ENCODE measurements around the gene LRCH4. TPM values are rescaled to one million over a fixed set of nuclear protein-coding genes. Genes with fewer than 3 reads are reported as not detected.

The LRCH4 gene
- total and polyA plus RNA-seq, 2 donors (not counting 3 experiments of a cell fraction or from before 2014, with no cell fraction given), result 32.1 to 56.1 TPM

DNA sequence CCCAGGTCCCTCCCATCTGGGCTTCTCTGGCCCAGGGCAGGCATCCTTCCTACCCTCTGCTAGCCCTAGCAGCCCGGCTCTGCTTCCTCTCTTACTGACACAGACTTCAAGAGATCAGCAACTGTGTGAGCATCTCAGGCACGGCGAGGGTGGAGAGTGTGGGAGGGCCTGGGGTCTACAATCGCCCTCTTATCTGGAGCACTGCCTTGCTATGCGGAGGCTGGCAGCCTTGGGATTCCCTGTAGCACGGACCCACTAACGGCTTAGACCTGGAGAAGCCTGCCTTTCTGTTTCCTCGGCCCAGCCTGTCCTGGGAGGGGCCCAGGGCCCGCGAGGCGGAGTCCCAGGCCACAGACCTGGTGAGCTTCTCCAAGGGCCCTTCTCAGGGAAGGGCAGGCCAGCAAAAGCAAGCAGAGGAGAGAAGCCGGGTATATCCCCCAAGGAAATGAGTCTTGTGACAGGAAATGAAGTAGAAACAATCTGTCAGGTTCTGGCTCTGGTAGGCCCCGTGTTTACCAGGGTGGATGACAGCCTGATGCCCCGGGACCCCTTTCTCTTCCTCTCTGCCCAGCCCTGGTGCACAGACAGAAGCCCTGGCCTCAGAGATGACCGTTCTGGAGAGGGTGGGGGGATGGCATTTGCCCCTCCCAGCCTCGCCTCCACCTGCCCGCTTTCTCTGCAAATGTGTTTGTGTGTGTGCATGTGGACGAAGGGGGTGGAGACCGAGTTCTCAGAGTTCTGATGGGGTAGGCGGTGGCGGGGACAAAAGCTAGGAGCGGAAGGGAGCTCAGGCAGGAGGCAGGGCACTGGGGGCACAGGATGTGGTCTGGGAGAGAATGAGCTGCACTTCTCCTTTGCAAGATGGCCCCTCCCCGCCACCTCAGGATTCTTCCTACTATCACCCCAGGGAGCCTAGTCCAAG lies 2.5 kb downstream of the LRCH4 start:
- dilution Hi-C loops (cut with MboI; ENCODE audit: extremely low pct_ligation_motif_present, low sequenced_read_pairs) (no loop called here), intact Hi-C loops (cut with micrococcal nuclease) (loop anchor here (2.0 to 10.0 kb wide), 2 partner anchors 45 to 281 kb away; partner anchors contain the start of genes AGFG2 and TRIP6)
- TSS peak; percentile 1 for BruUV-seq (replicated peaks)
- POLR2A ChIA-PET, result interaction anchor here (1.2 to 3.6 kb wide), 3 partner anchors 12 to 155 kb away, joined by 4 to 14 read pairs (median 12); partner anchors contain the start of genes GNB2 and ZCWPW1
- Histone ChIP-seq H3K9me3 (replicated peaks; ENCODE audit: control insufficient read depth, insufficient read depth, low read length) (no peaks in the 10 kb centered on the region), H3K9ac (replicated peaks; ENCODE audit: extremely low read depth, insufficient read depth, low read length) (peak overlapping the region; percentile 25), H3K36me3 (ENCODE audit: control insufficient read depth in 2 of 2, extremely low read depth in 1 of 2, insufficient read depth in 2 of 2, low read length in 2 of 2) (peaks cover 13 to 30% of the 10 kb centered on the region in 2 experiments), H3K4me2 (ENCODE audit: insufficient read depth, low read length) (peak overlapping the region; percentile 63), H4K20me1 (replicated peaks; ENCODE audit: control insufficient read depth, extremely low read depth, insufficient read depth, low read length) (no peaks in the 10 kb centered on the region), H3K27ac (ENCODE audit: insufficient read depth, low read depth, low read length) (peak overlapping the region; percentile 61), H3K4me3 (replicated peaks in 1 of 3; ENCODE audit: insufficient read depth in 1 of 3, low read depth in 1 of 3, low read length in 3 of 3) (peak overlapping the region in 2 of 3 experiments; percentile 16 to 86), H3K4me1 (ENCODE audit: control insufficient read depth, extremely low read depth, insufficient read depth, low read length) (peaks cover 32% of the 10 kb centered on the region), H2AFZ (ENCODE audit: low read depth, low read length) (no peak overlapping the region), H3K9me1 (replicated peaks; ENCODE audit: control insufficient read depth, extremely low read depth, insufficient read depth, low read length) (no peaks in the 10 kb centered on the region), H3K27me3 (ENCODE audit: control insufficient read depth in 2 of 2, insufficient read depth in 2 of 2, low read length in 2 of 2) (no peaks in the 10 kb centered on the region), H3K79me2 (ENCODE audit: control insufficient read depth, insufficient read depth, low read length) (peaks cover 29% of the 10 kb centered on the region)
- CTCF ChIA-PET, result interaction anchor here (0.7 to 3.3 kb wide), 8 partner anchors 19 to 269 kb away, joined by 3 to 19 read pairs (median 5); partner anchors contain the start of genes GNB2, MOSPD3 and SLC12A9
- FAIRE-seq, result peak; percentile 94
- peak; percentile 50 for DNase-seq (ENCODE audit: low read depth, low spot score)
- TF ChIP-seq MYC (IDR thresholded peaks at IDR 0.05; ENCODE audit: low read depth, low read length), result no peak
- TF ChIP-seq POLR2AphosphoS5 (IDR thresholded peaks at IDR 0.05; ENCODE audit: insufficient read depth, low read depth, low read length), result peak; percentile 13

DNA sequence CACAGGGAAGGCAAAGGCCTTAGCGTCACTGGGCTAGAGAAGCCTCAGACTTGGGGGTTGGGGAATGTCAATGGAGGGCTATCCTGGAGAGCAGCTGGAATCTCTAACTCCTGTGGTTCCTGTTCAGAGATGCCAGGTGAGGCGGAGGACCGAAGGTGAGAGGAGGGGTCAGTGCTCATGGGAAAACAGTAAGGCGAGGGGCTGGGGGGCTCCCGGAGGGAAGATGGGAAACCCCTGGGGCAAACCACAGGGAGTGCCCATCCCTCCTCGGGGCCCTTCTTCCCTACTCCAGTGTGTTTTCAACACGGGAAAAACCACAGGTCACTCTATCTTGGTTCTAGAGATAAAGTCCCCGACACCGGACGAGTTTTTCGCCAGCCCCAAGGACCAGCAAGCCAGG lies 3.3 kb downstream of the LRCH4 start:
- peaks cover 18 to 34% of the 10 kb centered on the region in 2 experiments for H3K36me3 ChIP-seq (ENCODE audit: control insufficient read depth in 2 of 2, extremely low read depth in 1 of 2, insufficient read depth in 2 of 2, low read length in 2 of 2)
- ChIA-PET POLR2A (no interaction called here), CTCF (interaction anchor here (1.3 to 3.3 kb wide), 5 partner anchors 18 to 270 kb away, joined by 3 to 19 read pairs (median 5); partner anchors contain the start of gene SLC12A9)

More for the DNA sequence above, 3.3 kb downstream of the LRCH4 start:
- BruUV-seq (replicated peaks), result no TSS peak
- Histone ChIP-seq H3K27ac (ENCODE audit: insufficient read depth, low read depth, low read length) (peak overlapping the region; percentile 61), H3K4me1 (ENCODE audit: control insufficient read depth, extremely low read depth, insufficient read depth, low read length) (peaks cover 32% of the 10 kb centered on the region), H3K4me2 (ENCODE audit: insufficient read depth, low read length) (peak overlapping the region; percentile 63), H3K9me3 (replicated peaks; ENCODE audit: control insufficient read depth, insufficient read depth, low read length) (no peaks in the 10 kb centered on the region), H3K79me2 (ENCODE audit: control insufficient read depth, insufficient read depth, low read length) (peaks cover 29% of the 10 kb centered on the region), H3K27me3 (ENCODE audit: control insufficient read depth in 2 of 2, insufficient read depth in 2 of 2, low read length in 2 of 2) (no peaks in the 10 kb centered on the region), H3K9me1 (replicated peaks; ENCODE audit: control insufficient read depth, extremely low read depth, insufficient read depth, low read length) (no peaks in the 10 kb centered on the region), H3K9ac (replicated peaks; ENCODE audit: extremely low read depth, insufficient read depth, low read length) (no peak overlapping the region), H3K4me3 (replicated peaks in 1 of 3; ENCODE audit: insufficient read depth in 1 of 3, low read depth in 1 of 3, low read length in 3 of 3) (no peak overlapping the region), H4K20me1 (replicated peaks; ENCODE audit: control insufficient read depth, extremely low read depth, insufficient read depth, low read length) (no peaks in the 10 kb centered on the region), H2AFZ (ENCODE audit: low read depth, low read length) (no peak overlapping the region)
- dilution Hi-C loops (cut with MboI; ENCODE audit: extremely low pct_ligation_motif_present, low sequenced_read_pairs) (no loop called here), intact Hi-C loops (cut with micrococcal nuclease) (loop anchor here (10.0 kb wide), 1 partner anchor 282 kb away; the partner anchor contains the start of gene TRIP6)
- no peak for TF ChIP-seq EZH2 (IDR thresholded peaks at IDR 0.05; ENCODE audit: borderline replicate concordance, low read depth, low read length, severe bottlenecking)
- no peak for TF ChIP-seq POLR2AphosphoS5 (IDR thresholded peaks at IDR 0.05; ENCODE audit: insufficient read depth, low read depth, low read length)
- TF ChIP-seq GATA2 (IDR thresholded peaks at IDR 0.05; ENCODE audit: insufficient read depth, insufficient read length, low read depth, low read length), result no peak
- TF ChIP-seq FOS (IDR thresholded peaks at IDR 0.05; ENCODE audit: borderline replicate concordance, insufficient read depth, low read length), result no peak
- no peak for TF ChIP-seq JUN (IDR thresholded peaks at IDR 0.05; ENCODE audit: borderline replicate concordance, insufficient read depth, insufficient read length, low read depth)
- TF ChIP-seq, protein P1, sequence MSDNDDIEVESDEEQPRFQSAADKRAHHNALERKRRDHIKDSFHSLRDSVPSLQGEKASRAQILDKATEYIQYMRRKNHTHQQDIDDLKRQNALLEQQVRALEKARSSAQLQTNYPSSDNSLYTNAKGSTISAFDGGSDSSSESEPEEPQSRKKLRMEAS (IDR thresholded peaks at IDR 0.05; ENCODE audit: insufficient read depth, insufficient read length), result no peak
- TF ChIP-seq POLR2A (IDR thresholded peaks at IDR 0.05; ENCODE audit: low read depth, low read length), result no peak
- TF ChIP-seq, protein P2, sequence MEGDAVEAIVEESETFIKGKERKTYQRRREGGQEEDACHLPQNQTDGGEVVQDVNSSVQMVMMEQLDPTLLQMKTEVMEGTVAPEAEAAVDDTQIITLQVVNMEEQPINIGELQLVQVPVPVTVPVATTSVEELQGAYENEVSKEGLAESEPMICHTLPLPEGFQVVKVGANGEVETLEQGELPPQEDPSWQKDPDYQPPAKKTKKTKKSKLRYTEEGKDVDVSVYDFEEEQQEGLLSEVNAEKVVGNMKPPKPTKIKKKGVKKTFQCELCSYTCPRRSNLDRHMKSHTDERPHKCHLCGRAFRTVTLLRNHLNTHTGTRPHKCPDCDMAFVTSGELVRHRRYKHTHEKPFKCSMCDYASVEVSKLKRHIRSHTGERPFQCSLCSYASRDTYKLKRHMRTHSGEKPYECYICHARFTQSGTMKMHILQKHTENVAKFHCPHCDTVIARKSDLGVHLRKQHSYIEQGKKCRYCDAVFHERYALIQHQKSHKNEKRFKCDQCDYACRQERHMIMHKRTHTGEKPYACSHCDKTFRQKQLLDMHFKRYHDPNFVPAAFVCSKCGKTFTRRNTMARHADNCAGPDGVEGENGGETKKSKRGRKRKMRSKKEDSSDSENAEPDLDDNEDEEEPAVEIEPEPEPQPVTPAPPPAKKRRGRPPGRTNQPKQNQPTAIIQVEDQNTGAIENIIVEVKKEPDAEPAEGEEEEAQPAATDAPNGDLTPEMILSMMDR (IDR thresholded peaks at IDR 0.05; ENCODE audit: extremely low read depth in 1 of 2, insufficient read depth in 1 of 2, low read depth in 1 of 2, low read length in 2 of 2), result no peak
- no peak for TF ChIP-seq MYC (IDR thresholded peaks at IDR 0.05; ENCODE audit: low read depth, low read length)
- FAIRE-seq (no peak), DNase-seq (ENCODE audit: low read depth, low spot score) (no peak)
